IMR-90 (cell line): Measurements from ENCODE around the gene NUP43. TPM values are rescaled to one million over a fixed set of nuclear protein-coding genes. Genes with fewer than 3 reads are reported as not detected.

Experiments
- ATAC-seq: fragments of 200-7000 bp; cut with Tn5 transposase; 2 replicates; pipeline ENCODE4 v1.9.1; 2020; ENCODE audit warnings: low read depth, mild to moderate bottlenecking, moderate library complexity
- BruUV-seq: library from RNA; stranded (reverse); fragments of 400-500 nt; replicated peaks from 2 replicates; lab custom pipeline; 2021; lab: Mats Ljungman, UMichigan
- CTCF ChIA-PET: fragments of 300-600 bp; formaldehyde crosslinking; extraction: SDS; loops from one replicate; lab custom pipeline; 2021; ENCODE audit warnings: antibody characterized with exemption; lab: Yijun Ruan, JAX
- POLR2A ChIA-PET: fragments of 300-600 bp; sonication (Branson Sonifier 250); formaldehyde crosslinking; loops from one replicate; lab custom pipeline; 2022; ENCODE audit warnings: antibody characterized with exemption; ENCODE audit not compliant: unreplicated experiment; lab: Charles Lee
- DNase-seq: peaks from one replicate; pipeline ENCODE4 v3.0.0; 2013
- H2AFZ ChIP-seq: replicated peaks from 2 replicates; pipeline ENCODE3; 2013; ENCODE audit warnings: low read length, mild to moderate bottlenecking; ENCODE audit not compliant: poor library complexity
- H2AK5ac ChIP-seq: 2 replicates; pipeline ENCODE4 v1.6.1; 2013; ENCODE audit warnings: low read depth, low read length, inconsistent platforms
- H2AK9ac ChIP-seq: replicated peaks from 2 replicates; pipeline ENCODE3; 2013; ENCODE audit warnings: mild to moderate bottlenecking, low read depth, low read length, moderate library complexity; ENCODE audit not compliant: poor library complexity
- H2BK120ac ChIP-seq: 2 replicates; pipeline ENCODE4 v1.6.1; 2013; ENCODE audit warnings: low read depth, low read length, inconsistent platforms
- H2BK15ac ChIP-seq: 3 replicates; pipeline ENCODE4 v1.6.1; 2013; ENCODE audit warnings: low read depth, low read length, inconsistent platforms
- H2BK20ac ChIP-seq: 2 replicates; pipeline ENCODE4 v1.6.1; 2013; ENCODE audit warnings: low read depth, mild to moderate bottlenecking, inconsistent platforms, low read length, moderate library complexity
- H2BK5ac ChIP-seq: 2 replicates; pipeline ENCODE4 v1.6.1; 2013; ENCODE audit warnings: mild to moderate bottlenecking, low read depth, low read length, inconsistent platforms; ENCODE audit not compliant: poor library complexity, severe bottlenecking
- H3K14ac ChIP-seq: replicated peaks from 2 replicates; pipeline ENCODE4 v1.6.1; 2013; ENCODE audit warnings: low read depth, low read length, inconsistent platforms
- H3K18ac ChIP-seq: 2 replicates; pipeline ENCODE4 v1.6.1; 2013; ENCODE audit warnings: low read depth, low read length, control low read depth
- H3K23ac ChIP-seq: 2 replicates; pipeline ENCODE4 v1.6.1; 2013; ENCODE audit warnings: low read depth, low read length, inconsistent platforms
- H3K27ac ChIP-seq: 2 replicates; pipeline ENCODE4 v1.5.1; 2013; ENCODE audit warnings: mild to moderate bottlenecking, control low read depth, low read length; ENCODE audit not compliant: insufficient read depth
- H3K27me3 ChIP-seq: 2 replicates; pipeline ENCODE4 v1.6.1; 2013; ENCODE audit warnings: low read length; ENCODE audit not compliant: control insufficient read depth, insufficient read depth
- H3K36me3 ChIP-seq: 2 replicates; pipeline ENCODE4 v1.6.1; 2013; ENCODE audit warnings: low read length, mixed read lengths; ENCODE audit not compliant: control insufficient read depth, insufficient read depth
- H3K4ac ChIP-seq: 2 replicates; pipeline ENCODE4 v1.6.1; 2013; ENCODE audit warnings: low read depth, low read length, inconsistent platforms
- H3K4me1 ChIP-seq: 2 replicates; pipeline ENCODE4 v1.6.1; 2013; ENCODE audit warnings: low read length, mixed read lengths; ENCODE audit not compliant: control insufficient read depth, insufficient read depth
- H3K4me2 ChIP-seq: 2 replicates; pipeline ENCODE4 v1.6.1; 2013; ENCODE audit warnings: low read depth, mild to moderate bottlenecking, control low read depth, low read length, moderate library complexity
- H3K4me3 ChIP-seq: 2 replicates; pipeline ENCODE4 v1.5.1; 2013; ENCODE audit warnings: low read depth, mild to moderate bottlenecking, control low read depth, low read length, moderate library complexity; ENCODE audit not compliant: insufficient read depth
- H3K56ac ChIP-seq: 2 replicates; pipeline ENCODE4 v1.6.1; 2013; ENCODE audit warnings: low read length, inconsistent platforms; ENCODE audit not compliant: insufficient read depth; ENCODE audit errors: extremely low read depth
- H3K79me1 ChIP-seq, 2 experiments: 2 replicates each; pipeline ENCODE4 v1.6.1; 2013; ENCODE audit warnings: low read length in 2 of 2, inconsistent platforms in 1 of 2, low read depth in 1 of 2
- H3K9ac ChIP-seq: 2 replicates; pipeline ENCODE4 v1.6.1; 2013; ENCODE audit warnings: low read depth, low read length, control low read depth
- H3K9me1 ChIP-seq: 2 replicates; pipeline ENCODE4 v1.6.1; 2013; ENCODE audit warnings: low read length, inconsistent platforms; ENCODE audit not compliant: insufficient read depth
- H3K9me3 ChIP-seq: 2 replicates; pipeline ENCODE4 v1.6.1; 2013; ENCODE audit warnings: low read length; ENCODE audit not compliant: control insufficient read depth, insufficient read depth
- H4K20me1 ChIP-seq: 2 replicates; pipeline ENCODE4 v1.6.1; 2013; ENCODE audit warnings: low read length, inconsistent platforms; ENCODE audit not compliant: insufficient read depth
- H4K5ac ChIP-seq: 2 replicates; pipeline ENCODE4 v1.6.1; 2013; ENCODE audit warnings: mild to moderate bottlenecking, low read depth, low read length, control low read depth
- H4K8ac ChIP-seq, 2 experiments: 2 replicates each; pipeline ENCODE4 v1.6.1; 2013; ENCODE audit warnings: low read depth in 2 of 2, low read length in 2 of 2, control low read depth in 1 of 2, inconsistent platforms in 1 of 2
- H4K91ac ChIP-seq: 2 replicates; pipeline ENCODE4 v1.6.1; 2013; ENCODE audit warnings: low read depth, low read length, inconsistent platforms; ENCODE audit not compliant: insufficient read depth
- CEBPB ChIP-seq: IDR thresholded peaks from 2 replicates; pipeline ENCODE4 v1.6.1; 2012; ENCODE audit warnings: low read depth, low read length, improper control_type of control experiment
- CHD1 ChIP-seq: IDR thresholded peaks from 2 replicates; pipeline ENCODE4 v1.6.1; 2012; ENCODE audit warnings: low read depth, low read length, improper control_type of control experiment
- MAFK ChIP-seq: IDR thresholded peaks from 2 replicates; pipeline ENCODE4 v1.6.1; 2012; ENCODE audit warnings: low read depth, low read length, improper control_type of control experiment
- MAZ ChIP-seq: IDR thresholded peaks from 2 replicates; pipeline ENCODE4 v1.6.1; 2012; ENCODE audit warnings: low read depth, mild to moderate bottlenecking, low read length, improper control_type of control experiment, moderate library complexity, borderline replicate concordance
- RCOR1 ChIP-seq: IDR thresholded peaks from 2 replicates; pipeline ENCODE4 v1.6.1; 2012; ENCODE audit warnings: mild to moderate bottlenecking, low read length, improper control_type of control experiment; ENCODE audit not compliant: insufficient replicate concordance
- WGBS, 2 experiments: methylation state at CpG; one replicate each; pipeline versions ENCODE4 v1.1.5 to v1.1.7; 2013; ENCODE audit warnings: missing lambda C conversion rate in 2 of 2; ENCODE audit not compliant: insufficient read length in 1 of 2; ENCODE audit errors: extremely low coverage in 2 of 2; 5-methylcytosine and 5-hydroxymethylcytosine counted together
- dilution Hi-C: fragments of 300-500 bp; cut with HindIII; formaldehyde crosslinking; loops from one replicate; pipeline ENCODE4 v1.14.3; 2018; ENCODE audit warnings: low sequenced_read_pairs; ENCODE audit not compliant: unreplicated experiment
- in situ Hi-C: fragments of 300-500 bp; cut with MboI; formaldehyde crosslinking; loops from 3 replicates; pipeline ENCODE4 v1.14.3; 2019; ENCODE audit warnings: low sequenced_read_pairs, inconsistent platforms, mixed read lengths
- intact Hi-C: fragments of 100-400 bp; cut with micrococcal nuclease; formaldehyde crosslinking; loops from 2 replicates; pipeline ENCODE4 v1.10.0; 2022
- polyA plus RNA-seq, 3 experiments: library from polyadenylated mRNA; depleted of rRNA; stranded (reverse); fragments of >200 nt; gene quantifications; 2 replicates each; pipeline ENCODE4 v1.2.3, GENCODE V29; 2012; ENCODE audit warnings: low replicate concordance in 1 of 3
- total RNA-seq: library from RNA; depleted of rRNA; stranded (reverse); fragments of >200 nt; gene quantifications from 2 replicates; pipeline ENCODE4 v1.2.3, GENCODE V29; 2012
- TF ChIP-seq, protein P1 (sequence below): conservative IDR thresholded peaks from 2 replicates; pipeline ENCODE4 v1.5.1; 2012; ENCODE audit warnings: mild to moderate bottlenecking, low read depth, low read length, improper control_type of control experiment
- TF ChIP-seq, protein P2 (sequence below): fragments of 150-350 bp; IDR thresholded peaks from 2 replicates; pipeline ENCODE4 v1.6.1; 2016; ENCODE audit warnings: low read depth, mild to moderate bottlenecking, low read length, moderate library complexity, borderline replicate concordance

Gene NUP43
- total and polyA plus RNA-seq, 2 of the 4 experiments (the other 2 are of a cell fraction), result 14.2 to 40.5 TPM

DNA sequence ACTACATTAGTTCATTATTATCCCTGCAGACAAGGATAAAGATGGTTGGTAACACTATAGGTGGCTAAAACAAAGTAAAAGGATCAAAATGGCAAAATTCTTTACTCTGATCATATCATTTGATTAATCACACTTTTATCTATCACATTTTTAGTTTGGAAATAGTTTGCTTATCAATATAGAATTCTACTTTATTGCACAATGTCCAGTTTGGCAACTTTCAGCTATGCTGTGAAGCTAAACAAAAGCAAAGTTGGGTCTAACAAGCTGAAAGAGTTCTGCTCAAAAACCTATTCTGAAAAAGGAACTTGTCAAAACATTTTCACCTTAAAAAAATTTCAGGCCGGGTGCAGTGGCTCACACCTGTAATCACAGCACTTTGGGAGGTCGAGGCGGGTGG lies 20.5 kb downstream of the NUP43 start:
- intact Hi-C loops, result loop anchor here (10.0 kb wide), 1 partner anchor 289 kb away; no protein-coding TSS in a partner anchor
- H4K20me1 ChIP-seq, result no peaks in the 10 kb centered on the region
- in situ Hi-C loops, result loop anchor here (10.0 kb wide), 1 partner anchor 199 kb away; the partner anchor contains the start of gene RAET1G
- H2BK20ac ChIP-seq, result no peak overlapping the region
- no CpG with 5 or more reads among the region's 3 CpGs for WGBS, 2 experiments
- H2AK5ac ChIP-seq, result no peak overlapping the region
- H3K14ac ChIP-seq, result no peak overlapping the region
- H3K4ac ChIP-seq, result no peak overlapping the region
- H3K4me2 ChIP-seq, result no peak overlapping the region
- no peak overlapping the region for H2AFZ ChIP-seq
- no peak overlapping the region for H2BK15ac ChIP-seq
- no peaks in the 10 kb centered on the region for H3K9me3 ChIP-seq
- DNase-seq (no peak), ATAC-seq (no peak)
- TF ChIP-seq, protein P1, sequence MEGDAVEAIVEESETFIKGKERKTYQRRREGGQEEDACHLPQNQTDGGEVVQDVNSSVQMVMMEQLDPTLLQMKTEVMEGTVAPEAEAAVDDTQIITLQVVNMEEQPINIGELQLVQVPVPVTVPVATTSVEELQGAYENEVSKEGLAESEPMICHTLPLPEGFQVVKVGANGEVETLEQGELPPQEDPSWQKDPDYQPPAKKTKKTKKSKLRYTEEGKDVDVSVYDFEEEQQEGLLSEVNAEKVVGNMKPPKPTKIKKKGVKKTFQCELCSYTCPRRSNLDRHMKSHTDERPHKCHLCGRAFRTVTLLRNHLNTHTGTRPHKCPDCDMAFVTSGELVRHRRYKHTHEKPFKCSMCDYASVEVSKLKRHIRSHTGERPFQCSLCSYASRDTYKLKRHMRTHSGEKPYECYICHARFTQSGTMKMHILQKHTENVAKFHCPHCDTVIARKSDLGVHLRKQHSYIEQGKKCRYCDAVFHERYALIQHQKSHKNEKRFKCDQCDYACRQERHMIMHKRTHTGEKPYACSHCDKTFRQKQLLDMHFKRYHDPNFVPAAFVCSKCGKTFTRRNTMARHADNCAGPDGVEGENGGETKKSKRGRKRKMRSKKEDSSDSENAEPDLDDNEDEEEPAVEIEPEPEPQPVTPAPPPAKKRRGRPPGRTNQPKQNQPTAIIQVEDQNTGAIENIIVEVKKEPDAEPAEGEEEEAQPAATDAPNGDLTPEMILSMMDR, result no peak
- TF ChIP-seq MAFK, result no peak
- no peak for TF ChIP-seq CHD1
- TF ChIP-seq CEBPB, result peak; percentile 71
- no peak for TF ChIP-seq MAZ
- TF ChIP-seq, protein P2, sequence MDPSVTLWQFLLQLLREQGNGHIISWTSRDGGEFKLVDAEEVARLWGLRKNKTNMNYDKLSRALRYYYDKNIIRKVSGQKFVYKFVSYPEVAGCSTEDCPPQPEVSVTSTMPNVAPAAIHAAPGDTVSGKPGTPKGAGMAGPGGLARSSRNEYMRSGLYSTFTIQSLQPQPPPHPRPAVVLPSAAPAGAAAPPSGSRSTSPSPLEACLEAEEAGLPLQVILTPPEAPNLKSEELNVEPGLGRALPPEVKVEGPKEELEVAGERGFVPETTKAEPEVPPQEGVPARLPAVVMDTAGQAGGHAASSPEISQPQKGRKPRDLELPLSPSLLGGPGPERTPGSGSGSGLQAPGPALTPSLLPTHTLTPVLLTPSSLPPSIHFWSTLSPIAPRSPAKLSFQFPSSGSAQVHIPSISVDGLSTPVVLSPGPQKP, result no peak
- no peak for TF ChIP-seq RCOR1
- ChIA-PET POLR2A (no interaction called here), CTCF (no interaction called here)
- no peaks in the 10 kb centered on the region for H3K79me1 ChIP-seq
- no peak overlapping the region for H3K56ac ChIP-seq
- no peaks in the 10 kb centered on the region for H3K4me1 ChIP-seq
- H3K23ac ChIP-seq, result no peak overlapping the region
- H3K9ac ChIP-seq, result no peak overlapping the region
- no peak overlapping the region for H4K8ac ChIP-seq
- peaks cover 17% of the 10 kb centered on the region for H3K36me3 ChIP-seq
- no peak overlapping the region for H2AK9ac ChIP-seq
- H2BK5ac ChIP-seq, result no peak overlapping the region
- H3K4me3 ChIP-seq, result no peak overlapping the region
- H2BK120ac ChIP-seq, result no peak overlapping the region
- no peak overlapping the region for H4K91ac ChIP-seq
- H4K5ac ChIP-seq, result no peak overlapping the region
- no peaks in the 10 kb centered on the region for H3K27me3 ChIP-seq
- H3K27ac ChIP-seq, result no peak overlapping the region
- H3K9me1 ChIP-seq, result no peaks in the 10 kb centered on the region
- dilution Hi-C loops, result no loop called here
- BruUV-seq, result TSS peak; percentile 46
- H3K18ac ChIP-seq, result no peak overlapping the region
